GM23248 (cell line): ENCODE results near the gene PTPN1. TPM values are rescaled to one million over a fixed set of nuclear protein-coding genes. Genes with fewer than 3 reads are reported as not detected.

Source experiments
- DNase-seq: peaks from one replicate; pipeline ENCODE4 v3.0.0-alpha.2; 2015
- H2AFZ ChIP-seq: fragments of 200-600 bp; sonication (generic); 2 replicates; pipeline ENCODE4 v1.6.1; 2016; ENCODE audit warnings: antibody characterized with exemption
- H3F3A ChIP-seq: fragments of 200-600 bp; sonication (generic); 2 replicates; pipeline ENCODE4 v1.6.1; 2016; ENCODE audit warnings: mild to moderate bottlenecking, antibody characterized with exemption, mixed run types; ENCODE audit not compliant: insufficient read depth
- H3K27ac ChIP-seq: fragments of 200-600 bp; sonication (generic); 2 replicates; pipeline ENCODE4 v1.5.1; 2016; ENCODE audit warnings: mild to moderate bottlenecking
- H3K27me3 ChIP-seq: fragments of 200-600 bp; sonication (generic); replicated peaks from 2 replicates; pipeline ENCODE4 v1.6.1; 2016; ENCODE audit warnings: mild to moderate bottlenecking; ENCODE audit not compliant: insufficient read depth
- H3K36me3 ChIP-seq: fragments of 200-600 bp; sonication (generic); 2 replicates; pipeline ENCODE4 v1.6.1; 2016; ENCODE audit warnings: low read depth, mild to moderate bottlenecking
- H3K4me1 ChIP-seq: fragments of 200-600 bp; sonication (generic); 2 replicates; pipeline ENCODE4 v1.6.1; 2016; ENCODE audit warnings: mild to moderate bottlenecking; ENCODE audit not compliant: insufficient read depth
- H3K4me2 ChIP-seq: fragments of 200-600 bp; sonication (generic); one replicate; pipeline ENCODE4 v1.6.1; 2016; ENCODE audit warnings: mild to moderate bottlenecking; ENCODE audit not compliant: unreplicated experiment
- H3K4me3 ChIP-seq: fragments of 200-600 bp; sonication (generic); 2 replicates; pipeline ENCODE4 v1.5.1; 2016; ENCODE audit warnings: mild to moderate bottlenecking
- H3K79me2 ChIP-seq: fragments of 200-600 bp; sonication (generic); 2 replicates; pipeline ENCODE4 v1.6.1; 2016; ENCODE audit warnings: mild to moderate bottlenecking; ENCODE audit not compliant: insufficient read depth
- H3K9ac ChIP-seq: fragments of 200-600 bp; sonication (generic); 2 replicates; pipeline ENCODE4 v1.6.1; 2016; ENCODE audit warnings: mild to moderate bottlenecking
- H3K9me2 ChIP-seq: fragments of 200-600 bp; sonication (generic); 2 replicates; pipeline ENCODE4 v1.6.1; 2016; ENCODE audit warnings: mixed run types, mild to moderate bottlenecking, moderate library complexity; ENCODE audit not compliant: insufficient read depth
- H3K9me3 ChIP-seq: fragments of 200-600 bp; sonication (generic); one replicate; pipeline ENCODE4 v1.6.1; 2017; ENCODE audit warnings: low read depth
- H4K20me1 ChIP-seq: fragments of 200-600 bp; sonication (generic); 2 replicates; pipeline ENCODE4 v1.6.0; 2016; ENCODE audit not compliant: insufficient read depth
- EZH2 ChIP-seq: fragments of 200-600 bp; sonication (generic); IDR thresholded peaks from 2 replicates; pipeline ENCODE4 v1.6.1; 2018; ENCODE audit warnings: antibody characterized with exemption, mild to moderate bottlenecking; ENCODE audit not compliant: insufficient read depth, poor library complexity, severe bottlenecking
- EZH2phosphoT487 ChIP-seq: fragments of 200-600 bp; sonication (generic); IDR thresholded peaks from 2 replicates; pipeline ENCODE4 v1.6.1; 2018; ENCODE audit warnings: antibody characterized with exemption, moderate library complexity, mild to moderate bottlenecking, low read depth; ENCODE audit not compliant: insufficient read depth
- WGBS, 2 experiments: methylation state at CpG; one replicate each; pipeline ENCODE4 v1.1.6; 2015 to 2017; ENCODE audit warnings: low lambda C conversion rate in 2 of 2, low coverage in 1 of 2; ENCODE audit errors: missing lambda C conversion rate in 2 of 2; 5-methylcytosine and 5-hydroxymethylcytosine counted together
- in situ Hi-C: fragments of 300-500 bp; cut with MboI; formaldehyde crosslinking; loops from 2 replicates; pipeline ENCODE4 v1.15.0; 2020
- polyA plus RNA-seq: library from polyadenylated mRNA; unstranded; fragments of >200 nt; fragmentation: Nextera tagmentation; extraction: Ambion mirVana; gene quantifications from 2 replicates; pipeline ENCODE4 v1.2.1, GENCODE V29; 2016
- total RNA-seq: library from RNA; depleted of rRNA; stranded (reverse); fragments of >200 nt; shearing (Covaris generic); gene quantifications from 2 replicates; pipeline ENCODE4 v1.2.3, GENCODE V29; 2014

PTPN1 gene
- total and polyA plus RNA-seq, 2 experiments from 2014 or later, result 18.9 to 22.8 TPM

DNA sequence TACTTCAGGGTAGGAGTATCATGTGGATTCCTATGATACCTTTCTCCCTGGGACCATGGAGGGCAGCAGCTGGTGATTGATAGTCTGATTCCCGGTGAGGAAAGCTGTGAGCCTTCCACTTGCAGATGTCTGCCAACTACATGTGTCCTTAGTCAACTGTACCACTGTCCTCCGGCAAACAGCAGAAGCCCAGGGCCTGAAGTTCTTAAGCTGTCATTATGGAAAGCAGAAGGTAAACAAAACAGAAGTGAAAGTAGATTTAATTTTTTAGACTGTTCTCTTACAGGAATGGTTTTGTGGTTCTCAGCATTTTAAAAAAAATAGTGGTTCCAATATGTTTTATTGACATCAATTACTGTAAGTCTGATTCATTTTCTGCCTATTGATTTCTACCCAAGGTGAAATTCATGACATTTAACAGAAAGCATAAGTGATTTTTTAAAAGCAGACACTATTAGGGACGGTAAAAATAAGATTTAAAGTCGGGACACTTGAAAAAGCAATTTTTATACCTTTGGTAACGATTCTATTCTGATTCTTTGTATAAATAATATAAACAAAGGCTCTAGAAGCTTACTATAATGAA, 36.6 kb downstream of the PTPN1 start:
- TF ChIP-seq EZH2phosphoT487 (no peak), EZH2 (no peak)
- Histone ChIP-seq H3K27me3 (no peaks in the 10 kb centered on the region), H3K4me3 (peak overlapping the region; percentile 35), H3F3A (peaks cover 6% of the 10 kb centered on the region), H3K9me3 (no peaks in the 10 kb centered on the region), H3K4me1 (peaks cover 22% of the 10 kb centered on the region), H3K9me2 (no peaks in the 10 kb centered on the region), H3K36me3 (peaks cover 4% of the 10 kb centered on the region; the same call in 1 of the 2 replicates), H4K20me1 (no peaks in the 10 kb centered on the region), H2AFZ (no peak overlapping the region), H3K27ac (no peak overlapping the region), H3K4me2 (peak overlapping the region; percentile 57), H3K9ac (peak overlapping the region; percentile 28), H3K79me2 (peaks cover 100% of the 10 kb centered on the region)
- WGBS, 2 experiments, result 68% methylated on average over 5 of the region's 5 CpGs
- DNase-seq, result peak; percentile 32
- in situ Hi-C loops, result no loop called here

GRCh38 chr20:50547964-50548363, 37.8 kb downstream of the PTPN1 start:
- H3K4me1 ChIP-seq, result peaks cover 14% of the 10 kb centered on the region; the same call in 1 of the 2 replicates
- H3K9me2 ChIP-seq, result no peaks in the 10 kb centered on the region
- WGBS, 2 experiments, result 97 to 99% methylated on average over 6 of the region's 6 CpGs
- no peak overlapping the region for H3K9ac ChIP-seq
- H3K36me3 ChIP-seq, result peaks cover 4% of the 10 kb centered on the region; the same call in 1 of the 2 replicates
- H2AFZ ChIP-seq, result no peak overlapping the region
- no peak for DNase-seq
- 0 out of 2 replicates have a peak, but pooled peaks cover 3% of the 10 kb centered on the region for H4K20me1 ChIP-seq
- in situ Hi-C loops, result no loop called here
- no peaks in the 10 kb centered on the region for H3K27me3 ChIP-seq
- H3F3A ChIP-seq, result no peaks in the 10 kb centered on the region
- H3K9me3 ChIP-seq, result no peaks in the 10 kb centered on the region
- H3K27ac ChIP-seq, result no peak overlapping the region
- no peak overlapping the region for H3K4me2 ChIP-seq
- peaks cover 100% of the 10 kb centered on the region for H3K79me2 ChIP-seq
- H3K4me3 ChIP-seq, result no peak overlapping the region
- TF ChIP-seq EZH2 (no peak), EZH2phosphoT487 (no peak)

- no peak for TF ChIP-seq EZH2
- TF ChIP-seq EZH2phosphoT487, result no peak
- Histone ChIP-seq H3K4me3 (no peak overlapping the region), H3K9me3 (no peaks in the 10 kb centered on the region), H3K27me3 (no peaks in the 10 kb centered on the region), H3K79me2 (peaks cover 100% of the 10 kb centered on the region), H3K4me2 (no peak overlapping the region), H3K4me1 (peaks cover 10% of the 10 kb centered on the region; the same call in 1 of the 2 replicates), H3F3A (no peaks in the 10 kb centered on the region), H3K9me2 (no peaks in the 10 kb centered on the region), H4K20me1 (0 out of 2 replicates have a peak, but pooled peaks cover 6% of the 10 kb centered on the region), H3K27ac (no peak overlapping the region), H3K9ac (no peak overlapping the region), H2AFZ (no peak overlapping the region), H3K36me3 (peaks cover 4% of the 10 kb centered on the region; the same call in 1 of the 2 replicates)
- no peak for DNase-seq
- 97 to 98% methylated on average over 5 of the region's 5 CpGs for WGBS, 2 experiments
- in situ Hi-C loops, result no loop called here
Measured at GRCh38 chr20:50548396-50548795, 38.2 kb downstream of the PTPN1 start.

GRCh38 chr20:50550531-50550930, 40.3 kb downstream of the PTPN1 start:
- Histone ChIP-seq H3F3A (no peaks in the 10 kb centered on the region), H3K4me3 (no peak overlapping the region), H3K4me2 (no peak overlapping the region), H3K9ac (no peak overlapping the region), H3K36me3 (peaks cover 4% of the 10 kb centered on the region; the same call in 1 of the 2 replicates), H3K9me3 (no peaks in the 10 kb centered on the region), H4K20me1 (0 out of 2 replicates have a peak, but pooled peaks cover 6% of the 10 kb centered on the region), H3K4me1 (peaks cover 9% of the 10 kb centered on the region; the same call in 1 of the 2 replicates), H3K27ac (no peak overlapping the region), H3K27me3 (no peaks in the 10 kb centered on the region), H3K79me2 (peaks cover 99% of the 10 kb centered on the region), H2AFZ (no peak overlapping the region), H3K9me2 (no peaks in the 10 kb centered on the region)
- TF ChIP-seq EZH2phosphoT487, result no peak
- no peak for TF ChIP-seq EZH2
- no peak for DNase-seq
- in situ Hi-C loops, result no loop called here
- 84 to 86% methylated on average over 2 of the region's 2 CpGs for WGBS, 2 experiments
